ENCODE data around the gene ARID3C.

DNA sequence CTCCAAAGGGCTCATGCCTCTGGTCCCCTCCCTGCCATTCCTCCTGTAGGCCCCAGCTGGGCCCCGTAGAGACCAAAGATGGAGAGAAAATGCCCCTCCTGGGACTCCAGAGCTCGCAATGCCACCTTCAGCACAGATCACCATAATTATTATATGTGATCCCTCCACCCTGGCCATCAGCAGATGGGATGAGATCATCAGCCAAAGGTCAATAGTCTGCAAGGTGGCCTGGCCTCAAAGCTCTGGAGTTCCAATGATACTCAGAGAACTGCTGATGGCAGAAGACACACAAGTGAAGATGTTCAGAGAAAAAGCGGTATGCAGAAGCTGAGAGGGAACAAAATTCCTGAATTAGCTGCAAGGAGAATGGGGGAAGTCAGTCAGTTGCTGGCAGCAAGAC is 22.0 kb downstream of the ARID3C start:
- TF ChIP-seq POLR2A (IDR thresholded peaks at IDR 0.05), result no peak
- TF ChIP-seq, protein P1, sequence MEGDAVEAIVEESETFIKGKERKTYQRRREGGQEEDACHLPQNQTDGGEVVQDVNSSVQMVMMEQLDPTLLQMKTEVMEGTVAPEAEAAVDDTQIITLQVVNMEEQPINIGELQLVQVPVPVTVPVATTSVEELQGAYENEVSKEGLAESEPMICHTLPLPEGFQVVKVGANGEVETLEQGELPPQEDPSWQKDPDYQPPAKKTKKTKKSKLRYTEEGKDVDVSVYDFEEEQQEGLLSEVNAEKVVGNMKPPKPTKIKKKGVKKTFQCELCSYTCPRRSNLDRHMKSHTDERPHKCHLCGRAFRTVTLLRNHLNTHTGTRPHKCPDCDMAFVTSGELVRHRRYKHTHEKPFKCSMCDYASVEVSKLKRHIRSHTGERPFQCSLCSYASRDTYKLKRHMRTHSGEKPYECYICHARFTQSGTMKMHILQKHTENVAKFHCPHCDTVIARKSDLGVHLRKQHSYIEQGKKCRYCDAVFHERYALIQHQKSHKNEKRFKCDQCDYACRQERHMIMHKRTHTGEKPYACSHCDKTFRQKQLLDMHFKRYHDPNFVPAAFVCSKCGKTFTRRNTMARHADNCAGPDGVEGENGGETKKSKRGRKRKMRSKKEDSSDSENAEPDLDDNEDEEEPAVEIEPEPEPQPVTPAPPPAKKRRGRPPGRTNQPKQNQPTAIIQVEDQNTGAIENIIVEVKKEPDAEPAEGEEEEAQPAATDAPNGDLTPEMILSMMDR (IDR thresholded peaks at IDR 0.05 in 4 of 5, conservative IDR thresholded peaks at IDR 0.05 in 1 of 5), result no peak
